Esophagus muscularis mucosa (tissue), 4 donors: ENCODE data around the gene CREB3L4. TPM values are rescaled to one million over a fixed set of nuclear protein-coding genes. Genes with fewer than 3 reads are reported as not detected.

ENCODE experiments used
- DNase-seq: peaks from one replicate; pipeline ENCODE4 v3.0.0-alpha.2; 2017; ENCODE audit errors: extremely low spot score
- H3K27ac ChIP-seq, 4 donors: fragments of 200-600 bp; sonication (generic); replicated peaks in 1 of 4; 1 replicate in 3 of 4; 2 replicates in 1 of 4; pipeline ENCODE4 v1.5.1; 2016 to 2019; ENCODE audit warnings: mild to moderate bottlenecking in 1 of 4
- H3K27me3 ChIP-seq, 4 donors: fragments of 200-600 bp; sonication (generic); one replicate each; pipeline versions ENCODE4 v1.5.1 to v1.6.0; 2016 to 2019
- H3K36me3 ChIP-seq, 4 donors: fragments of 200-600 bp; sonication (generic); one replicate each; pipeline ENCODE4 v1.5.1; 2016 to 2019
- H3K4me1 ChIP-seq, 4 donors: fragments of 200-600 bp; sonication (generic); one replicate each; pipeline ENCODE4 v1.5.1; 2016 to 2019
- H3K4me3 ChIP-seq, 4 donors: fragments of 200-600 bp; sonication (generic); 1 replicate in 2 of 4; 2 replicates in 2 of 4; pipeline ENCODE4 v1.5.1; 2016 to 2019; ENCODE audit warnings: mild to moderate bottlenecking in 4 of 4, moderate library complexity in 1 of 4
- H3K9me3 ChIP-seq, 4 donors: fragments of 200-600 bp; sonication (generic); 1 replicate in 3 of 4; 2 replicates in 1 of 4; pipeline ENCODE4 v1.5.1; 2016 to 2019
- EP300 ChIP-seq: sonication (generic); formaldehyde crosslinking; IDR thresholded peaks from one replicate; pipeline ENCODE4 v1.6.1; 2017; ENCODE audit warnings: antibody characterized with exemption
- POLR2A ChIP-seq: fragments of 450-650 bp; IDR thresholded peaks from one replicate; pipeline ENCODE4 v1.6.1; 2017; ENCODE audit warnings: antibody characterized with exemption, moderate library complexity, mild to moderate bottlenecking, low read depth
- POLR2AphosphoS5 ChIP-seq, 2 donors: sonication (generic); formaldehyde crosslinking; IDR thresholded peaks; one replicate each; pipeline ENCODE4 v1.6.1; 2017; ENCODE audit warnings: antibody characterized with exemption in 2 of 2
- WGBS: methylation state at CpG from one replicate; pipeline ENCODE4 v1.1.5; 2018; 5-methylcytosine and 5-hydroxymethylcytosine counted together
- intact Hi-C: fragments of 100-400 bp; cut with DNase I; formaldehyde crosslinking; loops from one replicate; pipeline ENCODE4 v1.15.1; 2023
- total RNA-seq, 4 donors: library from RNA; depleted of rRNA; stranded (reverse); fragments of >200 nt; gene quantifications; one replicate each; pipeline versions ENCODE4 v1.1.0 to v1.2.1, GENCODE V29; 2016
- TF ChIP-seq, protein P1 (sequence below), 3 experiments: fragments of 200-600 bp in 2 of 3; fragments of 450-650 bp in 1 of 3; sonication (generic) in 2 of 3; IDR thresholded peaks; one replicate each; pipeline ENCODE4 v1.5.1; 2017 to 2019; ENCODE audit warnings: antibody characterized with exemption in 3 of 3, mild to moderate bottlenecking in 2 of 3, moderate library complexity in 1 of 3

CREB3L4 gene
- total RNA-seq, 4 donors from 2014 or later: 2.9 to 7.6 (median 6.8) TPM

- TF ChIP-seq POLR2A (no peak), POLR2AphosphoS5 (IDR thresholded peaks at IDR 0.05) (no peak), EP300 (no peak)
- TF ChIP-seq, protein P1, sequence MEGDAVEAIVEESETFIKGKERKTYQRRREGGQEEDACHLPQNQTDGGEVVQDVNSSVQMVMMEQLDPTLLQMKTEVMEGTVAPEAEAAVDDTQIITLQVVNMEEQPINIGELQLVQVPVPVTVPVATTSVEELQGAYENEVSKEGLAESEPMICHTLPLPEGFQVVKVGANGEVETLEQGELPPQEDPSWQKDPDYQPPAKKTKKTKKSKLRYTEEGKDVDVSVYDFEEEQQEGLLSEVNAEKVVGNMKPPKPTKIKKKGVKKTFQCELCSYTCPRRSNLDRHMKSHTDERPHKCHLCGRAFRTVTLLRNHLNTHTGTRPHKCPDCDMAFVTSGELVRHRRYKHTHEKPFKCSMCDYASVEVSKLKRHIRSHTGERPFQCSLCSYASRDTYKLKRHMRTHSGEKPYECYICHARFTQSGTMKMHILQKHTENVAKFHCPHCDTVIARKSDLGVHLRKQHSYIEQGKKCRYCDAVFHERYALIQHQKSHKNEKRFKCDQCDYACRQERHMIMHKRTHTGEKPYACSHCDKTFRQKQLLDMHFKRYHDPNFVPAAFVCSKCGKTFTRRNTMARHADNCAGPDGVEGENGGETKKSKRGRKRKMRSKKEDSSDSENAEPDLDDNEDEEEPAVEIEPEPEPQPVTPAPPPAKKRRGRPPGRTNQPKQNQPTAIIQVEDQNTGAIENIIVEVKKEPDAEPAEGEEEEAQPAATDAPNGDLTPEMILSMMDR (IDR thresholded peaks at IDR 0.05): no peak
- Histone ChIP-seq H3K9me3 (no peaks in the 10 kb centered on the region), H3K4me3 (no peak overlapping the region), H3K36me3 (peaks cover 63 to 100% (median 96%) of the 10 kb centered on the region in 4 donors), H3K27ac (no peak overlapping the region), H3K4me1 (no peaks in the 10 kb centered on the region), H3K27me3 (no peaks in the 10 kb centered on the region)
- 99% methylated on average over 10 of the region's 10 CpGs for WGBS
- intact Hi-C loops: no loop called here
- no peak for DNase-seq
Observed at GRCh38 chr1:153937331-153937730, 30.4 kb upstream of the CREB3L4 start.

DNA sequence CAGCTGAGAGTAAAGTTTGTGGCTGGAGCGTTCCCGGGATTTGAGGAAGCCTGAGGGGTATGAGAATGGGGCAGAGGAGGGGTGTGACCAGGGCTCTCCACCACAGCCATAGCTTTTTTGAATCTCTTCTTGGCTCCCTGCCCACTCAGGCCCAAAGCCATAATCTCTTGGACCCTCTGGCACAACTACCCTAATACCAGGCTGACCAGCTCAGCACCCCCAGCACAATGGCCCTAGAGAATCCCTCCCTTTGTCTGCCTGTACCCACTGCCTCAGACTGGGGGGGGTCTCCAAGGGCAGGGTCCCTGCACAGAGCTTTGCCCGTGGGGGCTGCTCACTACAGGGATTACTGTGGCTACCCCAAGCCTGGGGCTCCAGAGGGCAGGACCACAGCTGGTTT, 28.7 kb upstream of the CREB3L4 start:
- WGBS: 79% methylated on average over 3 of the region's 3 CpGs
- intact Hi-C loops: no loop called here
- no peaks in the 10 kb centered on the region for H3K27me3 ChIP-seq
- TF ChIP-seq, protein P1 (IDR thresholded peaks at IDR 0.05): no peak
- TF ChIP-seq POLR2AphosphoS5 (IDR thresholded peaks at IDR 0.05) (no peak), EP300 (no peak)
- no peaks in the 10 kb centered on the region for H3K9me3 ChIP-seq
- H3K27ac ChIP-seq: no peak overlapping the region
- DNase-seq: no peak
- H3K36me3 ChIP-seq: peaks cover 47 to 100% (median 90%) of the 10 kb centered on the region in 4 donors
- H3K4me3 ChIP-seq: no peak overlapping the region
- peaks cover 2 to 9% (median 6%) of the 10 kb centered on the region in 4 donors for H3K4me1 ChIP-seq

DNA sequence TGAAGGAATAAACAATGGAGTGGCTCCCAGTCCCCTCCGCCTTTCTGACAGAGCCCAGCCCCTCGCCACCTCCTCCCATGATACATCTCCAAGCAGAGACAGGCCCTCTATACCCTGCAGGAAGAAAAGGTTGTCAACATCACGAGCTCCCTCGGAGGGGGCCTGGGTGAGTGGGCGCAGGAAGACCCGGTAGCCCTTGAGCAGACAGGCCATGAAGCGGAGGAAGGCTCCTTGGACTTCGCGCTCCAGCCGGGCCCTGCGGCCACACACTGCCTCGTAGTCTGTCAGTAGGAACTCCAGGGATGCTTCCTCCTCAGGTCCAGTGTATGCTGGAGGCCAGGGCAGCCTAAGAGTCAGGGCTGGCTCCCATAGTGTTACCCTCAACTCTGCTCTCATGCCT, 28.2 kb upstream of the CREB3L4 start:
- Histone ChIP-seq H3K27ac (no peak overlapping the region), H3K4me3 (no peak overlapping the region), H3K36me3 (peaks cover 44 to 97% (median 86%) of the 10 kb centered on the region in 4 donors), H3K9me3 (no peaks in the 10 kb centered on the region), H3K4me1 (peaks cover 6 to 14% (median 11%) of the 10 kb centered on the region in 4 donors), H3K27me3 (no peaks in the 10 kb centered on the region)
- WGBS: 83% methylated on average over 4 of the region's 12 CpGs
- intact Hi-C loops: no loop called here
- TF ChIP-seq, protein P1 (IDR thresholded peaks at IDR 0.05): no peak
- TF ChIP-seq POLR2AphosphoS5 (IDR thresholded peaks at IDR 0.05) (no peak), POLR2A (no peak), EP300 (no peak)
- DNase-seq: no peak

GRCh38 chr1:153940756-153941155, 26.9 kb upstream of the CREB3L4 start:
- DNase-seq: no peak
- 84% methylated on average over 7 of the region's 8 CpGs for WGBS

More at GRCh38 chr1:153940756-153941155, 26.9 kb upstream of the CREB3L4 start:
- H3K4me1 ChIP-seq: peaks cover 19 to 26% (median 21%) of the 10 kb centered on the region in 4 donors
- no peaks in the 10 kb centered on the region for H3K9me3 ChIP-seq
- H3K4me3 ChIP-seq: no peak overlapping the region
- intact Hi-C loops: loop anchor here (10.0 kb wide), 1 partner anchor 116 kb away; no protein-coding TSS in a partner anchor
- TF ChIP-seq, protein P1 (IDR thresholded peaks at IDR 0.05): no peak
- no peak for TF ChIP-seq POLR2AphosphoS5 (IDR thresholded peaks at IDR 0.05)
- no peak for TF ChIP-seq EP300
- no peak for TF ChIP-seq POLR2A
- H3K27me3 ChIP-seq: no peaks in the 10 kb centered on the region
- no peak overlapping the region for H3K27ac ChIP-seq
- H3K36me3 ChIP-seq: peaks cover 33 to 84% (median 73%) of the 10 kb centered on the region in 4 donors
